ENCODE data around the gene RCOR3.

RCOR3 gene

DNA sequence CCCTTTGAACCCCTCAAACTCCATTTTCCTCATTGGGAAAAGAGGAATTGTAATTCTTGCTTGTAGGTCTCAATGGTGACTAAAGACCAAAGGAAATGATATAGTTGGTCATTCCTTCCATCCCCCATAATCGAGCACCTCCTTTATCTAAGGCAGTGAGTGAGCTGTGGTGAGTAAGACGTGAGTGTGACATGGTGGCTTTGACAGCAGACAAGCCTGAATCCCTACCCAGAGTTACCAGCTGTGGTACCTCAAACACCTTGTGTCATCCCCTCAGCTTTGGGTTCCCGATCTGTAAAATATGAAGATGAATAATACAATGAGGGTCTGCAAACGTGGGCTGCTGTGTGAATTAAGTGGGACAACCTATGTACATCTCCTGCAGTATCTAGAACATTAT is 75.8 kb downstream of the RCOR3 start:
- TF ChIP-seq, protein P1, sequence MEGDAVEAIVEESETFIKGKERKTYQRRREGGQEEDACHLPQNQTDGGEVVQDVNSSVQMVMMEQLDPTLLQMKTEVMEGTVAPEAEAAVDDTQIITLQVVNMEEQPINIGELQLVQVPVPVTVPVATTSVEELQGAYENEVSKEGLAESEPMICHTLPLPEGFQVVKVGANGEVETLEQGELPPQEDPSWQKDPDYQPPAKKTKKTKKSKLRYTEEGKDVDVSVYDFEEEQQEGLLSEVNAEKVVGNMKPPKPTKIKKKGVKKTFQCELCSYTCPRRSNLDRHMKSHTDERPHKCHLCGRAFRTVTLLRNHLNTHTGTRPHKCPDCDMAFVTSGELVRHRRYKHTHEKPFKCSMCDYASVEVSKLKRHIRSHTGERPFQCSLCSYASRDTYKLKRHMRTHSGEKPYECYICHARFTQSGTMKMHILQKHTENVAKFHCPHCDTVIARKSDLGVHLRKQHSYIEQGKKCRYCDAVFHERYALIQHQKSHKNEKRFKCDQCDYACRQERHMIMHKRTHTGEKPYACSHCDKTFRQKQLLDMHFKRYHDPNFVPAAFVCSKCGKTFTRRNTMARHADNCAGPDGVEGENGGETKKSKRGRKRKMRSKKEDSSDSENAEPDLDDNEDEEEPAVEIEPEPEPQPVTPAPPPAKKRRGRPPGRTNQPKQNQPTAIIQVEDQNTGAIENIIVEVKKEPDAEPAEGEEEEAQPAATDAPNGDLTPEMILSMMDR (IDR thresholded peaks at IDR 0.05; ENCODE audit: extremely low read depth, missing control alignments) = no peak
- DNase-seq (ENCODE audit: low spot score) = no peak

DNA sequence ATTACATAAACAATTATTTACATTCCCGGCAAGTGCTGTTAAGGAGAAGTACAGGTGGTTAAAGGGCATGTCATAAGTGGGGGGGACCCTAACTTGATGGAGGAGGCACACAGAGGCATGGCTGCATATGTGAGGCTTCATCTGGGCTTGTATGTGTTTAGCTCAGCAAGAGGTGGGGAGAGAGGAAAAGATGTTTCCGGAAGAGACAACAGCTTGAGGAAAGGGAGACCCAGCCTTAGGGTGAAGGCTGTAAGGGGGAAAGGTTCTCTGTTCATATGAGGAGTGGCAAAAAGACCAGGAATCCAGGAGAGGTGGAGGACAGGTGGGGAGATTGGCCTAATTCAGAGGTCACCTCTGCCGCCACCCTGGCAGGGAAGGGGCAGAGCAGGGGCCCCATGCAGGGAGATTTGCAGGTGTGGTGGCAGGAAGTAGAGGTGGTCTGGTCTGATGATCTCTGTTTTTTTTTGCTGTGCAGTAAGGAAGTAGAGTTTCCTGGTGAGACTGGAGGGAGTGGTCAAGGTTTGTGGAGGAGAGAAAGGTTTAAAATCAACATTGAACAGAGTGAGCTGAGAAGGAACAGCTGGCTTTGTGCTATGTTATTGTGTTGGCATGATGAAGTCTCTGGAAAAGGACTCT is 76.5 kb downstream of the RCOR3 start:
- peak; percentile 46 for DNase-seq (ENCODE audit: low spot score)

DNA sequence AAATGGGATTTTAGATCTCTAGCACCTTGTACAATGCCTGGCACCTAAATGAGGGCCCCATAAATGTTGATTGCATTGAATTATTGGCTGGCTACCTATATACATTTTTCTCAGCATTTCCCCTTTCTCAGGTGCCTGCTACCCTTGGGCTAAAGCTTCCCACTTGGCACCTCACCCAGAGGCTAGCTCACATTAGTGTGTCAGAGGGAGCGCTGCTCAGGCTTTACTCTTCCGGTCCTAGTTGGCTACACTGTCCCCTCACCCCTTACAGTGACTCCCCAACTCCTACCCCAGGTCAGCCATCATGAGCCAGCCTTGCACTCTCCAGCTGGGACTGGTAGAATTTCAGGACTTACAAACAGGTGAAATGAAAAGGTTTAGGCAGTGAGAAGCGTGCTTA is 77.0 kb downstream of the RCOR3 start:
- DNase-seq (ENCODE audit: low spot score) = no peak
- TF ChIP-seq, protein P1 (IDR thresholded peaks at IDR 0.05; ENCODE audit: extremely low read depth, missing control alignments) = no peak

More for the DNA sequence above, 76.5 kb downstream of the RCOR3 start:
- TF ChIP-seq, protein P1 (IDR thresholded peaks at IDR 0.05; ENCODE audit: extremely low read depth, missing control alignments) = no peak

DNA sequence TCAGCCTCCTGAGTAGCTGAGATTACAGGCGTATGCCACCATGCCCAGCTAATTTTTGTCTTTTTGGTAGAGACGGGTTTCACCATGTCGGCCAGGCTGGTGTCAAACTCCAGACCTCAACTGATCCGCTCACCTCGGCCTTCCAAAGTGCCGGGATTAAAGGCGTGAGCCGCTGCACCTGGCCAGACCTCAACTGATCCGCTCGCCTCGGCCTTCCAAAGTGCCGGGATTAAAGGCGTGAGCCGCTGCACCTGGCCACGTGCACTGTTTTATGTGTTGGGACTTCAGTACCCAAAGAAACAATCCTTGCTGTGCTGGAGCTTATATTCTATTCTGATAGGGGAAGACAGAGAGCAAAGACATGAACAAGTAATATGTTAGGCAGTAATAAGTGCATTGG is 77.6 kb downstream of the RCOR3 start:
- TF ChIP-seq, protein P1 (IDR thresholded peaks at IDR 0.05; ENCODE audit: extremely low read depth, missing control alignments) = no peak
- no peak for DNase-seq (ENCODE audit: low spot score)

DNA sequence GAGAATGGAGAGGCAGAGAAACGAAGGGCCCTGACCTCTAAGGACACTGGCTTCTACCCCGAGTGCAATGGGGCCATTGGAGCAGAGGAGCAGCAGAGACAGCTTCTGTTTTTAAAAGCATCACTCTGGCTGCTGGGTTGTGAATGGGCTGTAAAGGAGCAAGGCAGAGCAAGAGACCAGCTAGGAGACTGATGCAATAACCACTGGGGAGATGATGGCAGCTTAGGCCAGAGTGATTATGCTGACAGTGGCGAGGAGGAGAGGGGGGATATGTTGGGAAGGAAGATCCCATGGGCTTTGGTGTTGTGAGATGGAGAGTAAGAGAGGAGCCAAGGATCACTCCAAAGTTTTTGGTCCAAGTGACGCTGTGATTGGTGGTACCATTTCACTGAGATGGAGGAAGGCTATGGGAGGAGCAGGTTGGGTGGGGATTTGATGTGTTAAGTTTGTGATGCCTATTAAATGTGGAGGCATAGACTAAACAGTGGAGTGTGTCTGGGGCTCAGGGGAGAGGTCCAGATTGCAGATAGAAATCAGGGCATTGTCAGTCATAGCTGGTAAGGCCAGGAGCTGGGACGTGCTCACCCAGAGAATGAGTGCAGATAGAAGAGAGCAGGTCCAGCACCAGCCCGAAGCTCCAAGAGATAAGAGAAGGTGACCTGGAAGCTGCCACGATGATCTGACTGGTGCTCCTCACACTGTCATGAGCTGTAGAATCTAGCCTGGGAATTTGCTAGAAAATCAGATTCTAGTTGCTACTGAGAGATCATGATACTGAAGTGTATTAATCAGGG is 78.5 kb downstream of the RCOR3 start:
- TF ChIP-seq, protein P1 (IDR thresholded peaks at IDR 0.05; ENCODE audit: extremely low read depth, missing control alignments) = no peak
- DNase-seq (ENCODE audit: low spot score) = no peak

DNA sequence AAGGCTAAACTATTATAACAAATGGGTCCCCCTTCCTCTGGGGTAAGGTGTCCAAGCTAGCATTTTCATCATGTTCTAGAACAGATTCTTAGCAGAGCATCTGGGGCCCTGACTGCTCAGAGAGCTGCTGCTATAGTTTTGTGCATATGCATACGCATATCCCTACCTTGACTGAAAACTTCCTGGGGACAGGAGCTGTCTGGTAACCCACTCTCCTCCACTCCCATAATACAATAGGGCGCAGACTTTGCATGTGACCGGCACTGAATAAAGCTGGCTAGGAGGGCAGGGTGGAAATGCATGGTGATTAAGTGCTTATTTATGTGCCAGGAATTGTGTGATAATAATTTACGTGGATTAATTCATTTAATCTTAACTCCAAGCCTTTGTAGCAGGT is 79.1 kb downstream of the RCOR3 start:
- TF ChIP-seq, protein P1 (IDR thresholded peaks at IDR 0.05; ENCODE audit: extremely low read depth, missing control alignments) = no peak

DNA sequence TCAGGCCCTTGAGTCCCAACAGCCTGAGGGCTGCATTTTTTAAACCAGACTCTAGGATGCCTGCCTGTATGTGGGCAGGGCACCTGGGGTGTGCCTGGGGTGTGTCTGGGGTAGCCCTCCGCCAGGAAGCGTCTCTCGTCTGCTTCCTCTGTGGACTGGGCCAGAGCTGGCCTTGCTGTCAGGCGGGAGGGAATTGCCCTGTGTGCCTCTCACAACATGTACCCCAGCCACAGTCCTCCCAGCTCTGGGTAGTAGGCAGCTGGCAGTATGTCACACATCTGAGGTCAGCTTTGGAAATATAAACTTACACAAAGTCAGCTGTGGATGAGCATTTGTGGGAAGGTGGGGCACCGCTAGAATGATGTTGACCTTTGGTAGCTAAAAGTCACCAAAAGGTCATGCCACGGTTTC is 80.5 kb downstream of the RCOR3 start:
- TF ChIP-seq, protein P1 (IDR thresholded peaks at IDR 0.05; ENCODE audit: extremely low read depth, missing control alignments) = no peak
- DNase-seq (ENCODE audit: low spot score) = no peak

More for the DNA sequence above, 79.1 kb downstream of the RCOR3 start:
- DNase-seq (ENCODE audit: low spot score) = no peak
